CD4-positive, alpha-beta T cell treated with Interleukin-2 at 100 ng/mL for 4 hours (primary cell): ENCODE data around the gene GPR153.

Experiments
- DNase-seq: peaks from one replicate; pipeline ENCODE4 v3.0.0-alpha.2; 2020; ENCODE audit warnings: low spot score

Gene GPR153

DNA sequence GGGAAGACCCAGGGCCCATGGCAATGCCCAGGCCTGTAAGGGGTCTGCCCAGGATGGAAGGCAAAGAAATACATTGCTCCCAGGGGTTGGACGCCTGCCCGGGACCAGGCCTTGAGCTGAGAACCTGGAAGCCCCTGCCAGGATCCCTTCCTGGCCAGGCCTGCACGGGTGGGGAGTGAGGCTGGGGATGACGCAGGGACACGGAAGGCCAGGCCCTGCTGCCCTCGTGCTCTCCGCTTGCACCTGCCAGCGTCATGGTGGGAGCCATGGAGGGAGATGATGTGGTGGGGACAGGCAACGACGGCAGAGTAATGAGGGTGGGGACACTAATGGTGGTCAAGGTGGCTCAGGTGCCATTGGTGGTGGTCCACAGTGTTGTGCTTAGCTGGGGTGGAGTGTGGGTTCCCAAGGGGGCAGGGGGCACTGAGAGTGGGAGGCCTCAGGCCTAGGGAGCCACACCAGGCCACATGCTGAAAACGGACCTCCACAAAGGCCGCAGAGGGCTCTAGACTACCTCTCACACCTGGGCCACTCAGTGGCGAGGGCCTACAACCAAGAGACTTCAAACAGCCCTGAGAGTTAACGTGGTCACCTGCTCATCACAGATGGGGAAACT, 12.6 kb downstream of the GPR153 start:
- no peak for DNase-seq

DNA sequence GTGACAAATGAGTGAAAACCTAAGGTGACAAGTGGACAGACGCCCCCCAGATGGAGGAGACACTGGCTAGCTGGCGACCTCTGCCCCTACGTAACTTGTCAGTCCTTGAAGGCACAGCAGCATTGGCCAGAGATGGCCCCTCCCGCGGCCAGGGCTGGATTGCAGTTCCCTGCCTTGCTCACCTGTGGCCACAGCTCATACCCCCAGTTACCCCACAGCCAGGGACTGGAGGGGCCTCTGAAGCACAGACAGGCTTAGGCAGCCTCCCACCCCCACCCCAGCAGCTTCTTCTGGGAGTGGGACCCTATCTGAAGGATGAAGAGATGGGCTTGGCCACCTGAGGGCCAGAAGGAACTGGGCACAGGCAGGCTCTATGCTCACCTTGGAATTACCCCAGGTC, 13.2 kb downstream of the GPR153 start:
- DNase-seq, result no peak

DNA sequence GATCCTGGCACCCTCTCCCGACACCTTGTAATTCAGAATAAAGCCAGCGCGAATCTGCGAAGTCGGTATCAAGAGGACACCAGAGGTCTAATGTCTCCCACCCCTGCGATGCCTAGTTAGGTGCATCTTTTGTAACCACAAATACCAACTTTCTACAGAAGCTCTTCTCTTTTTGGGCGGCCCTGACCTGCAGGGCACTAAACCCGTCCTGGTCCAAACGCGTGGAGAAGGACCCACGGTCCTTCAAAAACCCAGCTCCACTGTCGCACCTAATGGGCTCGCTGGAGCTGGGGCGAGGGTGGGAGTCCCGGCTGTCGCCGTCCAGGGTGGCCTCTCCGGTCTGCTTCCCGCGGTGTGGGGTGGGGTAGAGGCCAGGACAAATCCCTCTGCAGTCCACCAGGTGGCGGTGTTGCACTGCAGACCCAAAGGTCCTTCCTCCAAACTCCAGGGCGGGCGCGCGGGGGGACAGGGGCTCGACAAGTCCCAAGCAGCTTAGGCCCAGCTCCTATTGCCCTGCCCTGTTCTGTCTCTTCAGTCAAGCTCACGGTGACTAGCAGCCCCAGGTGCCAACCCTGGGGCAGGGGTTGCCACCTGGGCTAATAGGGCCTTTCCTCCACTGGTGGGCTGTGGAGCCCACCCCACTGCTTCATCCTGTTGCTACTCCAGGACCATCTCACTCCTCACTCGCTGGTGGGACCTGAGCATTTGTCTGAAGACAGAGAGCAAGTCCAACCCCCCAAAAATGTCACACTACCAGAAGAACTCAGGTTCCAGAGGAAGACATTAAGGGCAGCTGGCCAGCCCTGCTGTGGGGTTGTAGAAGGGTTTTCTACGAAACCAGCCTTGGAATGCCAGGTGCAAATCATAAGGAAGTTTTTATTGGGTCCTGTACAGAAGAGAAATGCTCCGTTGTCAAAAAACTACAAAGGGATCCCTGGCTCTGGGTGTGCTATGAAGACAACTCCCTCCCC, 14.1 kb downstream of the GPR153 start:
- peak; percentile 77 for DNase-seq

DNA sequence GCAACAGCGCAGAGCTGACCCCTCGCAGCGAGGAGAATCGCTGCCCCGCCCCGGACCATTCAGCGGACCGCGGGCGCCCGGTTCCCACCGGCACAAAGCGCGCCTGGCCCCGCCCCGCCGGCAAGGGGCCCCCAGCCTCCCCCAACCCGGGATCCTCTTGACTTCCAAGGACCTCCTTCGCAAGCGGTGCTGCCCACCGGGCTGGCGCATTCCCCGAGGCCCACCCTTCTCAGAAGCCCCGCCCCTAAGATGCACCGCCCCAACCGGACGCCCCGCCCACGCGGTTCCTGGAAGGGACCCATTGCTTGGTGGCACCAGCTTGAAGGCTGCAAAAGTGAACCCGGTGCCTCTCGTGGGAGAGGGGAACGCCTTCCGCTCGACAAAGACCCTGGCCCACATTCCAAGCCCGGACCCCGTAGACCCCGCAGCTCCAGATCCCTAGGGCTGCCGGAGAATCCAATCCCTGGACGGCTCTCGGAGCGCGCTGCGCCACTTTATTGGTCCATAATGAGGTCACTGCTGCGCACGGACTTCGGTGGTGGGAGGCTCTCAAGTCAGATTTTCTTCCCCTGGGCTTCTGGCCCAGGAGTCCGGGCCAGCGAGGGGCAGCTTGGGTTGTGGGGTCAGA, 14.9 kb downstream of the GPR153 start:
- peak; percentile 22 for DNase-seq

DNA sequence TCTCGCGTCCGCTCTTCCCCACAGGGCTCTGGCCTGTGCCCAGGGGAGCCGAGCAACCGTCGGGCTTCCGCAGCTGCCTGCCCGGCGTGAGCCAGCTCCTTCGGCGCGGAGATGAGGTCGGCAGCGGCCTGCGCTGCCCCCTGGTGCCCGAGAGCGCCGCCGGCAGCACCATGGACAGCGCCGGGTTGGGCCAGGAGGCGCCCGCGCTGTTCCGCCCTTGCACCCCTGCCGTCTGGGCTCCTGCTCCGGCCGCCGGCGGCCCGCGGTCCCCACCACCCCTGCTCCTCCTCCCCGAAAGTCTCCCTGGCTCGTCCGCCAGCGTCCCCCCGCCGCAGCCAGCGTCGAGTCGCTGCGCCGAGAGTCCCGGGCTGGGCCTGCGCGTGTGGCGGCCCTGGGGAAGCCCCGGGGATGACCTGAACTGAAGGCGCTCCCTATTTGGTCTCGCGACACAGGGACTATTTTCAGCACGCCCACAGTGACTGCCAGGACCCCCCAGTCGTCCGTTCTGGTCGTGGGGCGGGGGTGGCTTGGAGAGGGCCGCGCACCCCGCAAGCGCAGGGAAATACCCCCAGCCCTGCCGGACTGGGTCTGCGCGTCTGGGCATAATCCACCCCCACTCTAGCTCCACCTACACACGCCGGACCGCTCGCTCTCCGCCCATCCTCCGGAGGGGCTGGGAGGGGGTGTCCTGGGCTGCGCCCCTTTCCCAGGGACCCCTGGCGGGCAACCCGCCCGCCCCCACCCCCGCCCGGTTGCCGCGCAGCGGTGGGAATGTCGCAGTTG, 15.6 kb downstream of the GPR153 start:
- DNase-seq, result peak; percentile 81

DNA sequence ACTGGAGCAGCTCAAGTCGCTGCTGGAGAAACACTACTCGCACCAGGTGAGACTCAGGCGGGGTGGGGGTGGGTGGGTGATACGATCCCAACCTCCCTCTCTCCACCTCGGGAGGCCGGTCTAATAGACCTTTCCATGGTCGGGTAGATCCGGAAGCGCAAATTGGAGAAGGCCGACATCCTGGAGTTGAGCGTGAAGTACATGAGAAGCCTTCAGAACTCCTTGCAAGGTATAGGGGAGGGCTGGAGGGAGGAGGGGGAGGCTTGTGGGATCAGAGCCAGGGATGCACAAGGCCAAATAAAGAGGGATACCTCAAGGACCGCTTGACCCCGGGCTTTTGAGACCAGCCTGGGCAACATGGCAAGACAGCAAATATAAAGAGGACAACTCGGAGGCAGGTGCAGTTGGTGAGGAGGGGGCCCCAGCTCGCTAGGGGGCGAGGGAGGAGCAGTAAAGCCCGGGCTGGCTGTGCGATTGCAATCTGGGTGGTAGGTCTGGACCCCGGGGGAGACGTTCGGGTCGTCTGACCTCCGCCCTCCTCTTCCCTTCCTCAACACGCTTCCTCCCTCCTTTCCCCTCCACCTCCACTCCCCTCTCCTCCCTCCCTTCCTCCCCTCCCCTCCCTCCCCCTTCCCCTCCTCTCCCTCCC, 16.4 kb downstream of the GPR153 start:
- DNase-seq, result no peak

DNA sequence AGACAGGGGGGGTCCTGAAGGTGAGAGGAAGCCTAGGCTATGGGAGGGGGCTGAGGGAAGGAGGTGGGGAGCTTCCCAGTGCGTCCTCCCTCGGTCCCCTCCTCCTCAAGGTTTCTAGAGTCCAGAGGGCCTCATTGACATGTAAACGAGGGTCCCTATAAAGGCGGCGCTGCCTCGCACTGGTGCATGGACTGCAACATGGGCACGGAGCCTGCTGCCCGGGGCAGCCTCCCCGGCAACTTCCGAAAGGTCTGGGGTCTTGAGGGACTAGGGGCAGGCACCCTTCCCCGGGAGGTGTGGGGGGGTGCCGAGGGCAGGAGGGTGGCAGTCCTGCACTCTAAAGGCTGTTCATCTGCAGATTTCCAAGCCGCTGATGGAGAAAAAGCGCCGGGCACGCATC, 16.9 kb downstream of the GPR153 start, which contains the start of gene HES3:
TSS of gene HES3 (plus strand) at position 187 of the 400 bp plus-strand sequence. CDS start at position 374, 187 bp downstream.
- no peak for DNase-seq

DNA sequence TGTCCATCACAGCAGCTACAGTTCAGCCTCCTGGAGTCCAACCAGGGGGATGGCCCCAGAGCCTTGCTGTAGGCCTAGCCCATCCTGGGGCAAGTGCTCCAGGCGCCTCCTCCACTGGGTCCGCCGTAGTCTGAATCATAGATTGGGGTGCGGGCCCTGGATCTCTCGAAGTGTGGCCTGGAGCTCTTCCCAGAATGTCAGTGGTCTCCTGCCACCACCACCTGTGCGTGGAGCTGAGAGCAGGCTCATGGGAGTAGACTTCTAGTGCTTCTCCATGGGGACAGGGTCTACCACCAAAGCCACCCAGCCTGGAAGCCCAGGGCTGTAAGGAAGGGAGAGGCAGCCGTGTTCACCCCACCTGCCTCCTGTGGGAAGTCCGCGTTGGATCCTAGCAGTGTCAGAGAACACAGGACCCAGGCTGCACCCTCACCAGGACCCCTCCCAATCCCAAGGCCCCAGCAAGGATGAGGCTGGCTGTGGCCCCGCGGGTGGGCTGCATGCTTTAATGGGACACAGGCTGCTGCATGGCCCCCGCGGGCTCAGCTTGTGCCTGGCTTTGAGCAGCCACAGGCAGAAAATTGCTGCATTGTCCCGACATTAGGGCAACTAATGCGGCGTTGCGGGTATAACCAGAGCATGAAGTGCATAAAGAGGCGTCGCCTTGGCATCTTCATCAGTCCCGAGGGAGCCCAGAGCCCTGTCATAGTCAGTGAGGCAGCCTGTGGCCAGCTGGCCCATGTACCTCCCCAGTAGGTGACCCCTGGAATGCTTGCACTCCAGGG, 17.7 kb downstream of the GPR153 start:
- DNase-seq, result no peak

DNA sequence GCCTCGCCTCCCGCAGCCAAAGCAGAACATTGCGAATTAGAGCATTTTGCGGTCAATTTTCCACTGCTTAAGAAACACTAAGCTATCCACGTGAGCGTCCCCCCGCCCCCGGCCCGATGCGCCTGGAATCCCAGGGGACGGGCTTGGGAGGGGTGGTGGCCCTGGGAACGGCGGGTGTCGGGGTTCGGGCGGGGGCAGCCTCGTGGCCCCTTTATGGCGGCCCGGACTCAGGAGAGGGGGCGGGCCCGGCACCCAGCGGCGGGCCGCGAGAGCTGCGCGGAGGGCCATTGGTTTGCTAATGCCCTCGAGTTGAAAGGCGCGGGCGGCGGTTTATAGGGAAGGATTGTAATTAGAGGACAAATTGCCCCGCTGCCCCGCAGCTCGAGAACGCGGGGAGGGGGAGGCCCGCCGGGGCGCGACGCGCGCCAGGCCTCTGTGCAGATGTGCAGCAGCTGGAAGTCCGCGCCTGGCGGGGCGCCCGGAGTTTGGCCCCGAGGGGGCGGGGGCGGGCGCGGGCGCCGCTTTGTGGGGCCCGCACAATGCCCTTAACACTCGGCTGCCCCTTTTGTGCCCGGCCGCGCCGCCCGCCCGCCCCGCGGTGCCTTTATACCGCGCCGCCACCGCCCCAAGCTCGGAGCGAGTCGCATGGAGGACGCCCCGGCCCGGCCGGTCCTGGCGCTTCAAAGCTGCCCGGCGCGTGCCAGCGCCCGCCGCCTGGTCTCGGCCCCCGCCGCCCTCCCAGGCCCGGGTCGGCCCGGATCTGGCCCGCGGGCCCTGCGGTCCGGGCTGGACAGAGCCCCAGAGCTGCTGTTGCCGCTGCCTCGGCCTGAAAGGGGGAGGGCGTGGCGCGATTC, 18.8 kb downstream of the GPR153 start:
- no peak for DNase-seq

DNA sequence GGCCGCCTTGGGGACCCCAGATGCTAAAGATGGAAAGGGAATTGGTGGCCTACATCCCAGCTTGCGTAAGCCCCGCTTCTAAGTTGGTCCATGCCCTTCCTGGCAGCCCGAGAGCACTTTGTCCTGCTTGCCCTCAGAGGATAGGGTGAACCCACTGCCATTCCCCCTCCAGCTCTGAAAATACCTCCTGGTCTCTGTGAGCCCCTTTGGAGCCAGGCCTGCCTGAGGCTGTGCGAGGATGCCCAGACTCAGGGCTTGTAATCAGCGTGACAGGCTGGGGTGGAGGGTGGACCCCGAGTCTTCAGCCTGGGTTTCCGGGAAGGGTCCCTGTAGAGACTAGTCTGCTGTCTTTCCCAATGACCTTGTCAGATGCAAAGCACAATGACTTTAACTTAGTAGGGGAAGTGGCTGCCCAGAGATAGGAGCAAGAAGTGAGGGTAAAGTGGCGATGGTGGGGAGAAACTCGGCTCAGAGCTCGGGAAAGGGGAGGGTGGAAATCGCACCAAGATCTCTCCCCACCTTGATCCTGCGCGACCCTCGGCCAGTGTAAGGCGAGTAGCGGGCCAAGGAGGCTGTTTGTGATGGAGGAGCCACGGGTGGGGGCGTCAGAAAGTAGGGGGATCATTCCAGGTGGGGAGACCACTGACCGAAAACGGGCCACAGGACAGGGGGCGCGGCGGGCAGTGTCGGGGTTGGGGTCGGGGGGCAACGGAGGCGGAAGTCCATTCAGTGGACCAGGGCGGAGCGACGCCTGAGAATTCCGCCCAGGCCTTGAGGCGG, 19.6 kb downstream of the GPR153 start:
- no peak for DNase-seq

DNA sequence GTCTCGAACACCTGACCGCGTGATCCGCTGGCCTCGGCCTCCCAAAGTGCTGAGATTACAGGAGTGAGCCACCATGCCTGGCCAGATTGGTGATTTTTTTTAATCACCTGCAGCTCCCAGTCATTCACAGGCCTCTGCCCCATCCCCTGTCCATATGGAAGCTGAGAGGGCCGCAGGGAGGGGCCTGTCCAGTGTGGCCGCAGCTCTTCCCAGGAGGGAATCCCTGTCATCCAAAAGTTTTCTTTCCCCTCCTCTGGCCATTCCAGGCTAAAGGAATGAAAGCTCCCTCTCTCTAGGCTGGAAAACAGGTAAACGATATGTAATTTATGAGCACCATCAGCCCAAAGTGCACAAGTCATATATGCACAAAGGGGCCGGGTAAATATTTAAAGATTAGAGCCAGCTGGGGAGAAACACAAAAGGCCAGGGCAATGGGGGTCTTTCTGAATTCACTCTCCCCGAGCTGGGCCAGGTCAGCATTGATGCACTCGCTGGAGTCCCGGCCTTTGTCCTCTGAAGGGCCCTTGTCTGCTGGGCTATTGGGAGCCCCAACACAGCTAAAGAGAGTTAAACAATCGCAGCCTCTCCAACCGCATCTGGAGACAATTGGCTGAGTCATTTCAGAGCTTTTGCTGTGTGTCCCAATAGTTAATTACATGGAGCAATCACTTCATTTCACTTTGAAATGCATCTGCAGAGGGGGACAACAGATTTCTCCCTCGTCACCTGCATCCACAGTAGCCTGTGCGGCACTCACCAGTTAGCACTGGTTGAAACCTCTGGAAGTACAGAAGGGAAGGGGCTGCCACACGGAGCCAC, 20.7 kb downstream of the GPR153 start:
- DNase-seq, result no peak

DNA sequence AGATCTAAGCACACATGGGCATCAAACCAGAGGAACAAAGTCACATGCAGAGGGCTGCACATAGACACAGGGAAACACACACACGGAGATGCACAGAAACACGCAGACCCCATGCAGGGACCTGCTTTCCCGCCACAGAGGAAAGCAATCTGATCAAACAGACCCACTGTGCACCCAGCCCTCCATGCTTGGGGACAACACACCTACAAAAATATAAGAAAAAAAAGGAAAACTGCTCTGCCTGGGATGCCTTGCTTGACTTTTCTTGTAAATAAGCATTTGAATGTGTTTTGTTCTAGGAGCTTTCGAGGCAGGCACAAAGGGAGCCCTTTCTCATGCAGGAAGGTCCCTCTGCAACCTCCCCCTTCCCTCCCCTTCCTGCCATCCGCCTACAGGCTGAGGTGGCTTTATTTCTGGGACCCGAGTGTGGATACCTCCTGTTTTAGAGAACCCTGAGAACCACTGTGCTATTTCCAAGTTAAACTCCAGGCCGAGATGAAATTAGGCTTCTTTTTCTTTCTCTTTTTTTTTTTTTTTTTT, 21.6 kb downstream of the GPR153 start:
- no peak for DNase-seq

DNA sequence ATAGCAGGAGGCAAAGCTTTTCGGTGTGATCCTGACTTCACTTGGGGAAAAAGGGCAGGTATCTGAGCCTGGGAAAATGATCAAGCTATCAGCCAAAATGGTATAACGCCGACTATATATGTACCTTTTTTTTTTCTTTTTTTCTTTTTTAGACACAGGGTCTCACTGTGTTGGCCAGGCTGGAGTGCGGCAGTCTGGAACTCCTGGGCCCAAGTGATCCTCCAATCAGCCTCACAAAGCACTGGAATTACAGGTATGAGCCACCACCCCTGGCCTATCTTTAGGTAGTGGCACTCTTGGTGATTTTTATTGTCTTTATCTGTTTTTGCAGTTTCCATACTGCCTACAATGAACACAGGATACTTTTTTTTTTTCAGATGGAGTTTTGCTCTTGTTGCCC, 23.8 kb downstream of the GPR153 start:
- DNase-seq, result no peak

DNA sequence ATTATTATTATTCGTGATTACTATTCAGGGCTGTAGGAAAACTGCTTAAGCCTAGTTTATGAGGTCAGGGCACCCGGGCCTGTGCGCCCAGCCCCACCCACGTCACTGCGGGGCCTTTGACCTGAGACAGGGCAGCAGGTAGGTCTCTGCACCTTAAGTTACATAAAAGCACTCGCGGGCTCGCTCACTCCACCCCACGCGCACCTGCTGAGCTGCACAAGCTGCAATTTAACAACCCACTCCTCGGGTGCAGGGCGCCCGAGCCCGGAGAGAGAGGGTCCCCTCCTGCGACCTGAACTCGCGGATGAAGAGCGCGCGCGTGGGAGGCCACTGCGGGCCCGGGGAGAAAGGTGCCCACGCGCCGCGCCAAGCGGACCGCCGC, 25.6 kb downstream of the GPR153 start:
- peak; percentile 22 for DNase-seq

DNA sequence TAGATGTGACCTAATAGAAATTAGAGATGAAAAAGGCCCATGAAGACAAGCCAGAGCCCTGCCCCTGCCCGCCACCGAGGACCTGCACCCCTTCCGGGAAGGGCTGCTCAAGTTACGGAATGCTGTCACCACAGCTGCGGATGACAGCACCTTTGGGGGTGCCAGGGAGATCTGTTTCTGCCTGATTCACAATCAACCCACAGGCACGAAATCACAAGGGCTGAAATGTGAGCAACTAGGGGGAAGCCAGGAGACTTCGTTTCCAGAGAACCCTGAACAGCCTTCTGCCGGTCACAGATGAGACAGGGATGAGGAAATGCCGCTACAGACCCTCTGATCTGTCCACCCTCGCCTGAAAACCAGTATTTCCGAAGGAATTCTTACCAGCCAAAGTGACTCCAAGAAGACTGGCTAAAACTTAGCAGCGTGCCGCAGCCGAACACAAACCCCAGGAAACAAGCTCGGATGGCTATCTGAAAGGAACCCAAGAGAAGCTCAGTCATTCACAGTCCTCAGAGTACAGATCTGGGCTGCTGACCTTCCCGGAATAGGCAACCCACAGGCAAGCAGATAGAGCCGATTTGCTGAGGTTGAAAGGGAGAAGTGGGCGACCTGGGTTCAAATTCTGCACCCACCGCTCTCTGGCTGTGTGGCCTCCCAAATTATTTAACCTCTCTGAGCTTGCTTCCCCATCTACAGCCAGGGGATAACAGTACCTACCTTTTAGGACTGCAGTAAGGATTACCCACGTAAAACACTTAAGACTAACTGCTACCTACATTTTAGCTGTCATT, 26.2 kb downstream of the GPR153 start:
- DNase-seq, result no peak

DNA sequence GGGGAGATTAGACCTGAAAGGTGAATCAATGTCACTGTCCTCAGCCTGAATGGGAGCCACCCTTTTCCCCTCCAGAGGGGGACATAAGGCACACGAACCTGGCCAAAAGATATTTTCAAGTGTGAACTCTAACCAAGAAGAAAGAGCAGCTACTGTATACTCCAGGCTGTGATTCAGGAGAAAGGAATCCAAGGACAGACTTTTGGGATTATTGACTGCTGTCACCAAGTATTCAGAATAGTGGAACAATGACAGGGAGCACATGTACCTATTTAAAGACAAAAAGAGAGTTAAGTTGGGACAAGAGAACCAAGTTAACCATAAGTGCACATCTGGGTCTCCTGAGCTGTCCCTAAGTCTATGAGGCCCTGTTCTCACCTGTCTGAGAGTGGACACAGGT, 27.5 kb downstream of the GPR153 start:
- DNase-seq, result no peak

DNA sequence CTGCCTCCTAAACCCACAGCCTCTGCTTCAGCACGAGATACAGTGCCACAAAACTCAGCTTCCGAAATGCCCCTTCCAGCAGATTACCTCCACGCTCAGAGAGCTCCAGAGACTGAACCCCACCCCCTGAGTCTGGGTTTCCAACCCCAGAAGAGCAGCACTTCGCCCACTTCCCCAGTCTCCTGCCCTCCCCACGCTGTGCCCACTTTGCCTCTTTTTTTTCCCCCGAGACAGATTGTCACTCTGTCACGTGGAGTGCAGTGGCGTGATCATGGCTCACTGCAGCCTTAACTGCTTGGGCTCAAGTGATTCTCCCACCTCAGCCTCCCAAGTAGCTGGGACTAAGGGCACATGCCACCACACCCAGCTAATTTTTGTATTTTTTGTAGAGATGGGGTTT, 35.2 kb downstream of the GPR153 start:
- DNase-seq, result no peak
